Osteoblast (primary cell): ENCODE data around the gene ILF2. TPM values are rescaled to one million over a fixed set of nuclear protein-coding genes. Genes with fewer than 3 reads are reported as not detected.
A peak's percentile ranks its signal among the peaks of the same experiment; 100 is the strongest.

Experiments used
- DNase-seq: peaks from one replicate; pipeline ENCODE4 v3.0.0; 2011; ENCODE audit warnings: low spot score, mixed read lengths; ENCODE audit not compliant: insufficient read length; ENCODE audit errors: missing footprints
- H2AFZ ChIP-seq: 2 replicates; pipeline ENCODE4 v1.6.0; 2011; ENCODE audit warnings: mild to moderate bottlenecking, low read length
- H3K27ac ChIP-seq: 2 replicates; pipeline ENCODE4 v1.5.1; 2011; ENCODE audit warnings: mild to moderate bottlenecking, low read depth, low read length, moderate library complexity
- H3K27me3 ChIP-seq: 2 replicates; pipeline ENCODE4 v1.6.0; 2012; ENCODE audit warnings: mild to moderate bottlenecking, control low read depth, inconsistent platforms, low read length, moderate library complexity; ENCODE audit not compliant: insufficient read depth
- H3K36me3 ChIP-seq: 2 replicates; pipeline ENCODE4 v1.5.1; 2011; ENCODE audit warnings: mild to moderate bottlenecking, low read length, control low read depth, moderate library complexity; ENCODE audit not compliant: insufficient read depth
- H3K4me1 ChIP-seq: 2 replicates; pipeline ENCODE4 v1.5.1; 2011; ENCODE audit warnings: mild to moderate bottlenecking, low read length, control low read depth, moderate library complexity; ENCODE audit not compliant: insufficient read depth
- H3K4me2 ChIP-seq: 2 replicates; pipeline ENCODE4 v1.6.0; 2011; ENCODE audit warnings: mild to moderate bottlenecking, low read length; ENCODE audit not compliant: insufficient read depth
- H3K4me3 ChIP-seq: fragments of 200-600 bp; sonication (generic); 3 replicates; pipeline ENCODE4 v1.5.1; 2012; ENCODE audit warnings: mild to moderate bottlenecking, low read length, inconsistent platforms; ENCODE audit not compliant: insufficient read depth
- H3K79me2 ChIP-seq: 2 replicates; pipeline ENCODE4 v1.6.0; 2012; ENCODE audit warnings: mild to moderate bottlenecking, low read length, control low read depth, inconsistent platforms; ENCODE audit not compliant: insufficient read depth
- H3K9me3 ChIP-seq: 2 replicates; pipeline ENCODE4 v1.5.1; 2011; ENCODE audit warnings: low read depth, low read length, control low read depth
- H4K20me1 ChIP-seq: 2 replicates; pipeline ENCODE4 v1.6.0; 2012; ENCODE audit warnings: mild to moderate bottlenecking, low read length, control low read depth; ENCODE audit not compliant: insufficient read depth
- CTCF ChIP-seq: IDR thresholded peaks from 2 replicates; pipeline ENCODE4 v1.5.1; 2011; ENCODE audit warnings: mild to moderate bottlenecking, low read depth, low read length, moderate library complexity; ENCODE audit errors: extremely low read depth
- total RNA-seq: library from RNA; depleted of rRNA; stranded (reverse); fragments of >200 nt; gene quantifications from 2 replicates; pipeline ENCODE4 v1.2.3, GENCODE V29; 2012

Gene ILF2
- total RNA-seq, 1 donor, result 130 TPM

GRCh38 chr1:153636312-153636711 lies 34.5 kb downstream of the ILF2 start:
- Histone ChIP-seq H4K20me1 (peaks cover 19% of the 10 kb centered on the region), H3K4me1 (peaks cover 6% of the 10 kb centered on the region), H3K27me3 (no peaks in the 10 kb centered on the region), H3K4me2 (no peak overlapping the region), H3K9me3 (no peaks in the 10 kb centered on the region), H3K4me3 (no peak overlapping the region), H2AFZ (no peak overlapping the region), H3K27ac (no peak overlapping the region), H3K79me2 (peaks cover 65% of the 10 kb centered on the region), H3K36me3 (peaks cover 51% of the 10 kb centered on the region)
- peak; percentile 39 for DNase-seq
- TF ChIP-seq CTCF, result no peak

GRCh38 chr1:153635872-153636271 lies 34.9 kb downstream of the ILF2 start:
- Histone ChIP-seq H3K4me3 (peak overlapping the region; percentile 14), H3K27ac (no peak overlapping the region), H3K4me2 (peak overlapping the region; percentile 82), H2AFZ (no peak overlapping the region), H4K20me1 (peaks cover 19% of the 10 kb centered on the region), H3K27me3 (no peaks in the 10 kb centered on the region), H3K79me2 (peaks cover 60% of the 10 kb centered on the region), H3K36me3 (peaks cover 47% of the 10 kb centered on the region), H3K4me1 (peaks cover 6% of the 10 kb centered on the region), H3K9me3 (no peaks in the 10 kb centered on the region)
- no peak for TF ChIP-seq CTCF
- DNase-seq, result no peak

- no peaks in the 10 kb centered on the region for H3K9me3 ChIP-seq
- TF ChIP-seq CTCF, result no peak
- H3K79me2 ChIP-seq, result peaks cover 43% of the 10 kb centered on the region
- peak within 1 kb of the TSS; percentile 82 for H3K4me2 ChIP-seq
- H3K4me3 ChIP-seq, result peak within 1 kb of the TSS; percentile 95
- peaks cover 6% of the 10 kb centered on the region for H3K4me1 ChIP-seq
- peak; percentile 98 for DNase-seq
- H2AFZ ChIP-seq, result peak within 1 kb of the TSS; percentile 63
- H3K27me3 ChIP-seq, result no peaks in the 10 kb centered on the region
- H3K36me3 ChIP-seq, result peaks cover 30% of the 10 kb centered on the region
- peak within 1 kb of the TSS; percentile 98 for H3K27ac ChIP-seq
- H4K20me1 ChIP-seq, result peaks cover 19% of the 10 kb centered on the region
Observed at GRCh38 chr1:153633754-153634665, 36.8 kb downstream of the ILF2 start, which contains the start of gene CHTOP. Gene CHTOP, plus strand, starts transcription at chr1:153634066. Its CDS starts 2,523 bp downstream, at chr1:153636589.

GRCh38 chr1:153633161-153633753 lies 37.5 kb downstream of the ILF2 start:
- peaks cover 25% of the 10 kb centered on the region for H3K36me3 ChIP-seq
- H4K20me1 ChIP-seq, result peaks cover 19% of the 10 kb centered on the region
- peak overlapping the region; percentile 82 for H3K4me2 ChIP-seq
- peak overlapping the region; percentile 98 for H3K27ac ChIP-seq
- peaks cover 39% of the 10 kb centered on the region for H3K79me2 ChIP-seq
- H3K27me3 ChIP-seq, result no peaks in the 10 kb centered on the region
- TF ChIP-seq CTCF, result no peak
- DNase-seq, result peak; percentile 90
- H2AFZ ChIP-seq, result peak overlapping the region; percentile 61
- no peaks in the 10 kb centered on the region for H3K9me3 ChIP-seq
- peak overlapping the region; percentile 95 for H3K4me3 ChIP-seq
- peaks cover 10% of the 10 kb centered on the region for H3K4me1 ChIP-seq
